Thyroid gland (tissue), 4 donors: ENCODE measurements around the gene DSEL.

Source experiments
- POLR2A ChIP-seq, 2 donors: fragments of 450-650 bp; IDR thresholded peaks; one replicate each; pipeline ENCODE4 v1.6.1; 2017; ENCODE audit warnings: antibody characterized with exemption in 2 of 2, mild to moderate bottlenecking in 2 of 2, moderate library complexity in 1 of 2
- TF ChIP-seq, protein P1 (sequence below), 6 experiments: fragments of 200-600 bp in 3 of 6; fragments of 450-650 bp in 3 of 6; sonication (generic) in 3 of 6; IDR thresholded peaks; one replicate each; pipeline ENCODE4 v1.5.1; 2016 to 2019; ENCODE audit warnings: antibody characterized with exemption in 6 of 6, mild to moderate bottlenecking in 2 of 6, inconsistent platforms in 1 of 6, moderate library complexity in 1 of 6

- TF ChIP-seq POLR2A (IDR thresholded peaks at IDR 0.05): no peak
- TF ChIP-seq, protein P1, sequence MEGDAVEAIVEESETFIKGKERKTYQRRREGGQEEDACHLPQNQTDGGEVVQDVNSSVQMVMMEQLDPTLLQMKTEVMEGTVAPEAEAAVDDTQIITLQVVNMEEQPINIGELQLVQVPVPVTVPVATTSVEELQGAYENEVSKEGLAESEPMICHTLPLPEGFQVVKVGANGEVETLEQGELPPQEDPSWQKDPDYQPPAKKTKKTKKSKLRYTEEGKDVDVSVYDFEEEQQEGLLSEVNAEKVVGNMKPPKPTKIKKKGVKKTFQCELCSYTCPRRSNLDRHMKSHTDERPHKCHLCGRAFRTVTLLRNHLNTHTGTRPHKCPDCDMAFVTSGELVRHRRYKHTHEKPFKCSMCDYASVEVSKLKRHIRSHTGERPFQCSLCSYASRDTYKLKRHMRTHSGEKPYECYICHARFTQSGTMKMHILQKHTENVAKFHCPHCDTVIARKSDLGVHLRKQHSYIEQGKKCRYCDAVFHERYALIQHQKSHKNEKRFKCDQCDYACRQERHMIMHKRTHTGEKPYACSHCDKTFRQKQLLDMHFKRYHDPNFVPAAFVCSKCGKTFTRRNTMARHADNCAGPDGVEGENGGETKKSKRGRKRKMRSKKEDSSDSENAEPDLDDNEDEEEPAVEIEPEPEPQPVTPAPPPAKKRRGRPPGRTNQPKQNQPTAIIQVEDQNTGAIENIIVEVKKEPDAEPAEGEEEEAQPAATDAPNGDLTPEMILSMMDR (IDR thresholded peaks at IDR 0.05): no peak
Observed at GRCh38 chr18:67468038-67468437, 48.5 kb downstream of the DSEL start.
